ENCODE results near the gene FIBP.

FIBP gene

DNA sequence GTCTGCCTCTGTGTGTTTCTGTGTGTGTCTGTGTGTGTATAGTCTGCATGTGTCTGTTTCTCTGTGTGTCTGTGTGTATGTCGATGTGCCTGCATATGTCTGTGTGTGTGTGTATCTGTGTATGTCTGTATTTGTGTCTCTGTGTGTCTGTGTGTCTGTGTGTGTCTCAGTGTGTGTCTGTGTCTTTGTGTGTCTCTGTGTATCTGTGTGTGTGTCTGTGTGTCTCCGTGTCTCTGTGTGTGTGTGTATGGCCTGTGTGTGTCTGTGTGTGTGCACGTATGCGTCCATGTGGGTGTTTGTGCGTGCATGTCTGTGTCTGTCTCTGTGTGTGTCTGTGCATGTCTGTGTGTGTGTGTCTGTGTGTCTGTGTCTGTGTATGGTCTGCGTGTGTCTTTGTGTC is 54.1 kb downstream of the FIBP start:
- no peak for DNase-seq (ENCODE audit: low read depth)
- H3K4me3 ChIP-seq (ENCODE audit: control insufficient read depth, low read depth, low read length): peak overlapping the region; percentile 85
- TF ChIP-seq, protein P1, sequence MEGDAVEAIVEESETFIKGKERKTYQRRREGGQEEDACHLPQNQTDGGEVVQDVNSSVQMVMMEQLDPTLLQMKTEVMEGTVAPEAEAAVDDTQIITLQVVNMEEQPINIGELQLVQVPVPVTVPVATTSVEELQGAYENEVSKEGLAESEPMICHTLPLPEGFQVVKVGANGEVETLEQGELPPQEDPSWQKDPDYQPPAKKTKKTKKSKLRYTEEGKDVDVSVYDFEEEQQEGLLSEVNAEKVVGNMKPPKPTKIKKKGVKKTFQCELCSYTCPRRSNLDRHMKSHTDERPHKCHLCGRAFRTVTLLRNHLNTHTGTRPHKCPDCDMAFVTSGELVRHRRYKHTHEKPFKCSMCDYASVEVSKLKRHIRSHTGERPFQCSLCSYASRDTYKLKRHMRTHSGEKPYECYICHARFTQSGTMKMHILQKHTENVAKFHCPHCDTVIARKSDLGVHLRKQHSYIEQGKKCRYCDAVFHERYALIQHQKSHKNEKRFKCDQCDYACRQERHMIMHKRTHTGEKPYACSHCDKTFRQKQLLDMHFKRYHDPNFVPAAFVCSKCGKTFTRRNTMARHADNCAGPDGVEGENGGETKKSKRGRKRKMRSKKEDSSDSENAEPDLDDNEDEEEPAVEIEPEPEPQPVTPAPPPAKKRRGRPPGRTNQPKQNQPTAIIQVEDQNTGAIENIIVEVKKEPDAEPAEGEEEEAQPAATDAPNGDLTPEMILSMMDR (conservative IDR thresholded peaks at IDR 0.05; ENCODE audit: control insufficient read depth, insufficient read depth, low read depth, low read length): no peak

Data from fibroblast of mammary gland (primary cell).